ENCODE data around the gene BCAP31.

Gene BCAP31

DNA sequence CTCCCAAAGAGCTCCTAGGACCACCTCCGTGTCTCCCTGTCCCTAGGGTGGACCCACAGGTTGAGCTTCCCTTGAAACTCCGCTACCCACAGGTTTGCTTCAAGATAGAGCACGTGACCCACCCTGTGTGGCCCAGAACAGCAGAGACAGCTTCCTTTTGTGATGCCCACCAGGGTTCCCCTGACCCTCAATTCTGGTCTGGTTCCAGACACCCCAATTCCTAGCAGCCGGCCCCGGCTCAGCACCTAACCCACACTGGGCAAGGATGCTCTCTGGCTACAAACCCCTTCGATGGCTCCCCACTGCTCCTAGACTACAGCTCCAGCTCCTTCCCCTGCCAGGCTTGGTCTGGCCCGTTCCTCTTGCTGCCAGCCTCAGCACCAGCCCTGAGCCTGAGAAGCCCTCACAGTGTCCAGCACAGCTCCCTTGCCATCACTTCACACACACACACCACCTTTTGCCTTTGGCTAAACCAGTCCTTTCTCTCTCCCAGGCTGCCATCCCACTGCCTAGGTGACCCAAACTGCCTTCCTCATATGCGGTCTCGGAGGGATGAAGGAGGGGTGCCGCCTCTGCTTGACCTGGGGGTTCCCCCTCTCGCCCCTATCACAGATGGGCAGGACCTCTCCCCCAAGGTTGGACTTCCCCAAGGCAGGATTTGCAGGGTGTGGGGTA is 56.8 kb downstream of the BCAP31 start:
- TF ChIP-seq, protein P1, sequence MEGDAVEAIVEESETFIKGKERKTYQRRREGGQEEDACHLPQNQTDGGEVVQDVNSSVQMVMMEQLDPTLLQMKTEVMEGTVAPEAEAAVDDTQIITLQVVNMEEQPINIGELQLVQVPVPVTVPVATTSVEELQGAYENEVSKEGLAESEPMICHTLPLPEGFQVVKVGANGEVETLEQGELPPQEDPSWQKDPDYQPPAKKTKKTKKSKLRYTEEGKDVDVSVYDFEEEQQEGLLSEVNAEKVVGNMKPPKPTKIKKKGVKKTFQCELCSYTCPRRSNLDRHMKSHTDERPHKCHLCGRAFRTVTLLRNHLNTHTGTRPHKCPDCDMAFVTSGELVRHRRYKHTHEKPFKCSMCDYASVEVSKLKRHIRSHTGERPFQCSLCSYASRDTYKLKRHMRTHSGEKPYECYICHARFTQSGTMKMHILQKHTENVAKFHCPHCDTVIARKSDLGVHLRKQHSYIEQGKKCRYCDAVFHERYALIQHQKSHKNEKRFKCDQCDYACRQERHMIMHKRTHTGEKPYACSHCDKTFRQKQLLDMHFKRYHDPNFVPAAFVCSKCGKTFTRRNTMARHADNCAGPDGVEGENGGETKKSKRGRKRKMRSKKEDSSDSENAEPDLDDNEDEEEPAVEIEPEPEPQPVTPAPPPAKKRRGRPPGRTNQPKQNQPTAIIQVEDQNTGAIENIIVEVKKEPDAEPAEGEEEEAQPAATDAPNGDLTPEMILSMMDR (IDR thresholded peaks at IDR 0.05; ENCODE audit: insufficient read depth, low read depth, low read length, missing control alignments): no peak
- no peak for DNase-seq (ENCODE audit: low read depth)
- peak overlapping the region; percentile 35 for H3K4me3 ChIP-seq (ENCODE audit: low read length)

DNA sequence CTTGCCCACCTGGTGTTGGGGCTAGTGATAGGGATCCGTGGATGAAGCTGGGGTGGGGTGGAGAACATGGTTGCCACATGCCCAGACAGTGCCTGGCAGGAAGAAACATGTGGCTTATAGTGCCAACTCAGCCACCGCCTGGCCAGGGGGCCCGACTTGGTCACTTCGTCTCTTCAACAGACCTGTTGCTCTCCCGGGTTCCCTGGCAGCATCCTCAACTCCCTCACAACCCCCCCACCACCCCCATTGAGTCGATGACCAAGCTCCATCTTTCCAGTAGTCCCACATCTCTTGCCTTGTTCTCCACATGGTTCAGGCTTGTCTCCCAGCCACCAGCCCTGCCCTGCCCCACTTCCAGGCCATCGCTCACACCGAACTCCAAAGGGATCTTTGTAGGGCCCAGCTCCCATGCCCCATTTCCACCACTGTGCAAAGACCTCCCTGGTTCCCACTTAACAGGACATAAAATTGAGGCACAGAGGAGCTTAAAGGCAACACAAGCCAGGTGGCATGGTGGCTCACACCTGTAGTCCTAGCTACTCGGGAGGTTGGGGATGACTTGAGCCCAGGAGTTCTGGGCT is 58.4 kb downstream of the BCAP31 start:
- TF ChIP-seq, protein P1 (IDR thresholded peaks at IDR 0.05; ENCODE audit: insufficient read depth, low read depth, low read length, missing control alignments): no peak
- H3K4me3 ChIP-seq (ENCODE audit: low read length): no peak overlapping the region
- DNase-seq (ENCODE audit: low read depth): no peak

GRCh38 chrX:153662266-153662665 is 61.9 kb downstream of the BCAP31 start:
- H3K4me3 ChIP-seq (ENCODE audit: low read length): no peak overlapping the region
- DNase-seq (ENCODE audit: low read depth): peak; percentile 54
- TF ChIP-seq, protein P1 (IDR thresholded peaks at IDR 0.05; ENCODE audit: insufficient read depth, low read depth, low read length, missing control alignments): peak; percentile 48

DNA sequence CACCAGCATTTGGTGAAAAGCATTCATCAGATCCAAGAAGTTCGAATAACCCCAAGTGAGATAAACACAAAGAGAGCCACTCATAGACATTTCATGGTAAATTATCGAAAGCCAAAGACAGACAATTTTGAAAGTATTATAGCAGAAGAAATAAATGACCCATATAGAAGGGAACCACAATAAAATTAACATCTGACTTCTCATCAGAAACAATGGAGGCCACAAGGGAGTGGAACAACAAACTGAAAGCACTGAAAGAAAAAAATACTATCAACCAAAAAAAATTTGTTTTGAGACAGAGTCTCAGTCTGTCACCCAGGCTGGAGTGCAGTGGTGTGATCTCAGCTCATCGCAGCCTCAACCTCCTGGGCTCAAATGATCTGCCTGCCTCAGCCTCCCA is 64.9 kb downstream of the BCAP31 start:
- DNase-seq (ENCODE audit: low read depth): no peak
- H3K4me3 ChIP-seq (ENCODE audit: low read length): no peak overlapping the region
- TF ChIP-seq, protein P1 (IDR thresholded peaks at IDR 0.05; ENCODE audit: insufficient read depth, low read depth, low read length, missing control alignments): no peak

GRCh38 chrX:153657161-153657560 is 67.0 kb downstream of the BCAP31 start:
- TF ChIP-seq, protein P1 (IDR thresholded peaks at IDR 0.05; ENCODE audit: insufficient read depth, low read depth, low read length, missing control alignments): no peak
- H3K4me3 ChIP-seq (ENCODE audit: low read length): no peak overlapping the region
- no peak for DNase-seq (ENCODE audit: low read depth)

GRCh38 chrX:153653556-153653955 is 70.6 kb downstream of the BCAP31 start:
- no peak overlapping the region for H3K4me3 ChIP-seq (ENCODE audit: low read length)
- TF ChIP-seq, protein P1 (IDR thresholded peaks at IDR 0.05; ENCODE audit: insufficient read depth, low read depth, low read length, missing control alignments): no peak
- DNase-seq (ENCODE audit: low read depth): no peak

Measured in epithelial cell of esophagus (primary cell).